ENCODE results near the gene CFAP20. TPM values are rescaled to one million over a fixed set of nuclear protein-coding genes. Genes with fewer than 3 reads are reported as not detected.

The CFAP20 gene
- total and polyA plus RNA-seq, 2 of the 13 experiments (the other 11 are each of a cell fraction or from before 2014, with no cell fraction given) = 73.1 to 87.4 TPM

DNA sequence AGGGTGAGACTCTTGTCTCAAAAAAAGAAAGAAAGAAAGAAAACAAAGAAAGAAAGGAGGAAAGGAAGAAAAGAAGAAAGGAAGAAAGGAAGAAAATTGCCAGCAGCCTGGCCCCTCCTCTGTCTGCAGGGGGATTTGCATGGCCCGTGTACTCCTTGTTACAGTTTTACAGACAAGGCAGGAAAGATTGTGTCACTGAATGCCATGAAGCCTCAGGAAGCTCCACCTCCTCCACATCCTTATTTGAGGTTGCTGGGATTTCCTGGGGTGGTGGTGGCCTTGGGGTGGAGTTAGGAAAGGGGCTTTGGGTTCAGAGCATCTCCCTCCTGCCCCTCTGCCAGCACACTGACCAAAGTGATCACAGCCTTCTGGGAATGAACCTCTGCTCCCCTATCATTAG lies 23.6 kb downstream of the CFAP20 start:
- no TSS peak for BruUV-seq (replicated peaks)
- WGBS (ENCODE audit: low lambda C conversion rate) = 0% methylated on average over 1 of the region's 1 CpG
- Histone ChIP-seq H2AFZ (ENCODE audit: low read length) (no peak overlapping the region), H4K20me1 (ENCODE audit: insufficient read depth, low read length) (no peaks in the 10 kb centered on the region), H3K4me1 (ENCODE audit: insufficient read depth, low read length) (peaks cover 7% of the 10 kb centered on the region; the same call in 1 of the 2 replicates), H3K9ac (ENCODE audit: insufficient read depth, low read depth, low read length) (no peak overlapping the region), H3K4me3 (replicated peaks in 1 of 3; ENCODE audit: insufficient read depth in 1 of 3, low read depth in 2 of 3, low read length in 3 of 3) (no peak overlapping the region), H3K27ac (ENCODE audit: extremely low read length, insufficient read depth, low read length) (no peak overlapping the region), H3K4me2 (ENCODE audit: low read depth, low read length) (no peak overlapping the region), H3K27me3 (ENCODE audit: control insufficient read depth in 1 of 2, insufficient read depth in 2 of 2, low read length in 2 of 2) (no peaks in the 10 kb centered on the region), H3K79me2 (ENCODE audit: insufficient read depth, low read length) (no peaks in the 10 kb centered on the region), H3K36me3 (replicated peaks in 1 of 2; ENCODE audit: control insufficient read depth in 1 of 2, insufficient read depth in 2 of 2, low read length in 2 of 2) (no peaks in the 10 kb centered on the region), H3K9me3 (ENCODE audit: low read length) (no peaks in the 10 kb centered on the region)
- intact Hi-C loops (cut with micrococcal nuclease; ENCODE audit: unreplicated experiment) (no loop called here), in situ Hi-C loops (cut with HindIII; ENCODE audit: extremely low pct_ligation_motif_present, low pct_unique_long_range_greater_than_20kb) (no loop called here)
- 0 out of 2 replicates have a peak, but pooled peaks have one; percentile 9 for TF ChIP-seq FOXA3 (CRISPR knock-in tag; IDR thresholded peaks at IDR 0.05)
- TF ChIP-seq SRF (IDR thresholded peaks at IDR 0.05; ENCODE audit: low read depth, low read length) = no peak
- TF ChIP-seq FOXA1 (IDR thresholded peaks at IDR 0.05) = no peak
- 0 out of 2 replicates have a peak, but pooled peaks have one; percentile 29 for TF ChIP-seq FOXA1 (CRISPR knock-in tag; IDR thresholded peaks at IDR 0.05)
- no peak for DNase-seq (ENCODE audit: low spot score)
- peak; percentile 40 for FAIRE-seq
- POLR2A ChIA-PET = no interaction called here
- CTCF ChIA-PET (ENCODE audit: low intra/inter-chr PET ratio, low total read pairs) = no interaction called here
- peak; percentile 61 for ATAC-seq

DNA sequence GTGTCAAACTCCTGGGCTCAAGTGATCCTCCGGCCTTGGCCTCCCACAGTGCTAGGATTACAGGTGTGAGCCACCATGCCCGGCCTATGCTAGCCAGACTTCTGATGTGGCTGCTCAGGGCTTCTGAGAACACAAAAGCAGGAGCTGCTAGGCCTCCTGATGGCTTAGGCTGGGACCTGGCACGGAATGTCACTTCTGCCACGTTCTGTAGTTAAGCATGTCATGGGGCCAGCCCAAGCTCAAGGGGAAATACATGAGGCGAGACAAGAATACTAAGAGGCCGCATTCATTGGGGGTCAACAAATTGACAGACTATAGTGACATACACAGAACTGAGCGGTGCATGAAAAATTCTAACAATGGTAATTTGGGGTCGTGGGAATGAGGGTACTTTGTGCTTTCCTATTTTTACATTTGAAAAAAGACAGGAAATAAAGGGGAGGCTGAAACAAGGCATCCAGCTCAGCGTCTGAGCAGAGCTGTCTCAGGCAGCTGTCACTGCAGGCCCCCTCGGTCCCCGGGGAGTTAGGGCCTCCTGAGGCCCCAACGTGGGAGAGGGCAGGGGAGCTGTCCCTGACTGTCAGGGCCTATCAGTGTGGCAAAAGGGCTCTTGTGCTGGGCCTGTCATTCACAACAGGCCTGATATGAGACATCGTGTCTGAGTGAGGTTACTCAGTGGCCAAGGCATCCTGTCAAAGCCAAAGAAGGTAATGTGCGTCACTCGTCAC lies 26.4 kb downstream of the CFAP20 start:
- FAIRE-seq = no peak
- peaks cover 0 to 18% of the 10 kb centered on the region in 2 experiments; a peak in 2 of 5 replicates for H3K27me3 ChIP-seq (ENCODE audit: control insufficient read depth in 1 of 2, insufficient read depth in 2 of 2, low read length in 2 of 2)
- H3K27ac ChIP-seq (ENCODE audit: extremely low read length, insufficient read depth, low read length) = no peak overlapping the region
- H3K4me1 ChIP-seq (ENCODE audit: insufficient read depth, low read length) = peaks cover 25% of the 10 kb centered on the region
- BruUV-seq (replicated peaks) = no TSS peak
- no peak for TF ChIP-seq CHD4 (IDR thresholded peaks at IDR 0.05; ENCODE audit: borderline replicate concordance, low read length)
- no peak for TF ChIP-seq DNMT1 (CRISPR knock-in tag; IDR thresholded peaks at IDR 0.05)
- TF ChIP-seq, protein P1, sequence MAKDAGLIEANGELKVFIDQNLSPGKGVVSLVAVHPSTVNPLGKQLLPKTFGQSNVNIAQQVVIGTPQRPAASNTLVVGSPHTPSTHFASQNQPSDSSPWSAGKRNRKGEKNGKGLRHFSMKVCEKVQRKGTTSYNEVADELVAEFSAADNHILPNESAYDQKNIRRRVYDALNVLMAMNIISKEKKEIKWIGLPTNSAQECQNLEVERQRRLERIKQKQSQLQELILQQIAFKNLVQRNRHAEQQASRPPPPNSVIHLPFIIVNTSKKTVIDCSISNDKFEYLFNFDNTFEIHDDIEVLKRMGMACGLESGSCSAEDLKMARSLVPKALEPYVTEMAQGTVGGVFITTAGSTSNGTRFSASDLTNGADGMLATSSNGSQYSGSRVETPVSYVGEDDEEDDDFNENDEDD (CRISPR knock-in tag; IDR thresholded peaks at IDR 0.05; ENCODE audit: borderline replicate concordance) = no peak
- no peak for TF ChIP-seq AHR (CRISPR knock-in tag; IDR thresholded peaks at IDR 0.05)
- TF ChIP-seq CBX2 (IDR thresholded peaks at IDR 0.05; ENCODE audit: low read depth, low read length) = no peak
- no peak for TF ChIP-seq CBX2 (CRISPR knock-in tag; IDR thresholded peaks at IDR 0.05; ENCODE audit: low read depth)
- TF ChIP-seq ZNF441 (CRISPR knock-in tag; IDR thresholded peaks at IDR 0.05; ENCODE audit: borderline replicate concordance) = no peak
- no peak for TF ChIP-seq ZNF530 (CRISPR knock-in tag; IDR thresholded peaks at IDR 0.05; ENCODE audit: low read depth)
- no peak for TF ChIP-seq ZNF468 (CRISPR knock-in tag; IDR thresholded peaks at IDR 0.05)
- no peak for TF ChIP-seq ZNF282 (IDR thresholded peaks at IDR 0.05; ENCODE audit: partially characterized antibody)
- no peak for TF ChIP-seq ARNT (IDR thresholded peaks at IDR 0.05)
- no peaks in the 10 kb centered on the region for H3K79me2 ChIP-seq (ENCODE audit: insufficient read depth, low read length)
- intact Hi-C loops (cut with micrococcal nuclease; ENCODE audit: unreplicated experiment) = no loop called here
- no peak overlapping the region for H3K9ac ChIP-seq (ENCODE audit: insufficient read depth, low read depth, low read length)
- no peaks in the 10 kb centered on the region for H3K9me3 ChIP-seq (ENCODE audit: low read length)
- no peaks in the 10 kb centered on the region for H3K36me3 ChIP-seq (replicated peaks in 1 of 2; ENCODE audit: control insufficient read depth in 1 of 2, insufficient read depth in 2 of 2, low read length in 2 of 2)
- ATAC-seq = no peak
- WGBS (ENCODE audit: low lambda C conversion rate) = 46% methylated on average over 15 of the region's 15 CpGs
- no peak for DNase-seq (ENCODE audit: low spot score)
- CTCF ChIA-PET (ENCODE audit: low intra/inter-chr PET ratio, low total read pairs) = no interaction called here
- H3K4me2 ChIP-seq (ENCODE audit: low read depth, low read length) = no peak overlapping the region
- in situ Hi-C loops (cut with HindIII; ENCODE audit: extremely low pct_ligation_motif_present, low pct_unique_long_range_greater_than_20kb) = no loop called here
- no peak overlapping the region for H3K4me3 ChIP-seq (replicated peaks in 1 of 3; ENCODE audit: insufficient read depth in 1 of 3, low read depth in 2 of 3, low read length in 3 of 3)
- no peaks in the 10 kb centered on the region for H4K20me1 ChIP-seq (ENCODE audit: insufficient read depth, low read length)
- POLR2A ChIA-PET = interaction anchor here (1.2 kb wide), 1 partner anchor 78 kb away, joined by 4 read pairs; no protein-coding TSS in a partner anchor
- no peak overlapping the region for H2AFZ ChIP-seq (ENCODE audit: low read length)

All from HepG2 (cell line).